Measurements from ENCODE around the gene ZNF256. TPM values are rescaled to one million over a fixed set of nuclear protein-coding genes. Genes with fewer than 3 reads are reported as not detected.

ZNF256 gene
- total and polyA plus RNA-seq, 2 of the 4 experiments (the other 2 are of a cell fraction), result 3.0 to 7.0 TPM

- no peak overlapping the region for H4K91ac ChIP-seq (ENCODE audit: insufficient read depth, low read depth, low read length)
- no peak overlapping the region for H2AK9ac ChIP-seq (replicated peaks; ENCODE audit: low read depth, low read length, poor library complexity)
- no CpG with 5 or more reads among the region's 5 CpGs for WGBS, 2 experiments (ENCODE audit: extremely low coverage in 2 of 2, insufficient read length in 1 of 2)
- intact Hi-C loops (cut with micrococcal nuclease) (no loop called here), dilution Hi-C loops (cut with HindIII; ENCODE audit: low sequenced_read_pairs, unreplicated experiment) (no loop called here), in situ Hi-C loops (cut with MboI; ENCODE audit: low sequenced_read_pairs) (no loop called here)
- H2BK20ac ChIP-seq (ENCODE audit: low read depth, low read length), result no peak overlapping the region
- no peak overlapping the region for H4K8ac ChIP-seq (ENCODE audit: low read depth in 2 of 2, low read length in 2 of 2)
- H2AFZ ChIP-seq (replicated peaks; ENCODE audit: low read length, poor library complexity), result no peak overlapping the region
- TF ChIP-seq RCOR1 (IDR thresholded peaks at IDR 0.05; ENCODE audit: insufficient replicate concordance, low read length), result no peak
- TF ChIP-seq MXI1 (IDR thresholded peaks at IDR 0.05; ENCODE audit: borderline replicate concordance, low read depth, low read length), result no peak
- TF ChIP-seq, protein P1, sequence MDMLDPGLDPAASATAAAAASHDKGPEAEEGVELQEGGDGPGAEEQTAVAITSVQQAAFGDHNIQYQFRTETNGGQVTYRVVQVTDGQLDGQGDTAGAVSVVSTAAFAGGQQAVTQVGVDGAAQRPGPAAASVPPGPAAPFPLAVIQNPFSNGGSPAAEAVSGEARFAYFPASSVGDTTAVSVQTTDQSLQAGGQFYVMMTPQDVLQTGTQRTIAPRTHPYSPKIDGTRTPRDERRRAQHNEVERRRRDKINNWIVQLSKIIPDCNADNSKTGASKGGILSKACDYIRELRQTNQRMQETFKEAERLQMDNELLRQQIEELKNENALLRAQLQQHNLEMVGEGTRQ (IDR thresholded peaks at IDR 0.05; ENCODE audit: low read depth, low read length), result no peak
- no peak for TF ChIP-seq MAFK (IDR thresholded peaks at IDR 0.05; ENCODE audit: low read depth, low read length)
- no peak for TF ChIP-seq FOS (IDR thresholded peaks at IDR 0.05; ENCODE audit: low read depth, low read length)
- no peak for TF ChIP-seq MAZ (IDR thresholded peaks at IDR 0.05; ENCODE audit: borderline replicate concordance, low read depth, low read length)
- TF ChIP-seq ELK1 (IDR thresholded peaks at IDR 0.05; ENCODE audit: borderline replicate concordance, low read depth, low read length), result no peak
- no peak for TF ChIP-seq CEBPB (IDR thresholded peaks at IDR 0.05; ENCODE audit: low read depth, low read length)
- TF ChIP-seq CHD1 (IDR thresholded peaks at IDR 0.05; ENCODE audit: low read depth, low read length), result no peak
- TF ChIP-seq BHLHE40 (IDR thresholded peaks at IDR 0.05; ENCODE audit: low read depth, low read length), result no peak
- TF ChIP-seq RAD21 (IDR thresholded peaks at IDR 0.05; ENCODE audit: low read length), result no peak
- no peak for TF ChIP-seq CTCF (conservative IDR thresholded peaks at IDR 0.05; ENCODE audit: low read depth, low read length)
- no peak for TF ChIP-seq POLR2A (IDR thresholded peaks at IDR 0.05; ENCODE audit: low read depth, low read length)
- TF ChIP-seq RFX5 (IDR thresholded peaks at IDR 0.05; ENCODE audit: low read depth, low read length), result no peak
- TF ChIP-seq SMC3 (IDR thresholded peaks at IDR 0.05; ENCODE audit: low read depth, low read length), result no peak
- TF ChIP-seq NFE2L2 (IDR thresholded peaks at IDR 0.05; ENCODE audit: low read depth, low read length), result no peak
- H2BK120ac ChIP-seq (ENCODE audit: low read depth, low read length), result no peak overlapping the region
- H3K9ac ChIP-seq (ENCODE audit: low read depth, low read length), result no peak overlapping the region
- ChIA-PET CTCF (no interaction called here), POLR2A (ENCODE audit: unreplicated experiment) (no interaction called here)
- H3K27ac ChIP-seq (ENCODE audit: insufficient read depth, low read length), result no peak overlapping the region
- H2AK5ac ChIP-seq (ENCODE audit: low read depth, low read length), result no peak overlapping the region
- H3K4me2 ChIP-seq (ENCODE audit: low read depth, low read length), result no peak overlapping the region
- no peak overlapping the region for H2BK5ac ChIP-seq (ENCODE audit: low read depth, low read length, poor library complexity, severe bottlenecking)
- H4K5ac ChIP-seq (ENCODE audit: low read depth, low read length), result no peak overlapping the region
- no TSS peak for BruUV-seq (replicated peaks)
- no peak overlapping the region for H3K23ac ChIP-seq (ENCODE audit: low read depth, low read length)
- H3K18ac ChIP-seq (ENCODE audit: low read depth, low read length), result no peak overlapping the region
- H3K27me3 ChIP-seq (ENCODE audit: control insufficient read depth, insufficient read depth, low read length), result no peaks in the 10 kb centered on the region
- no peaks in the 10 kb centered on the region for H4K20me1 ChIP-seq (ENCODE audit: insufficient read depth, low read length)
- DNase-seq, result no peak
- H3K4me3 ChIP-seq (ENCODE audit: insufficient read depth, low read depth, low read length), result no peak overlapping the region
- no peaks in the 10 kb centered on the region; a peak in 2 of 4 replicates for H3K79me1 ChIP-seq (ENCODE audit: low read depth in 1 of 2, low read length in 2 of 2)
- no peaks in the 10 kb centered on the region for H3K4me1 ChIP-seq (ENCODE audit: control insufficient read depth, insufficient read depth, low read length)
- H3K56ac ChIP-seq (ENCODE audit: extremely low read depth, insufficient read depth, low read length), result no peak overlapping the region
- peaks cover 5% of the 10 kb centered on the region for H3K36me3 ChIP-seq (ENCODE audit: control insufficient read depth, insufficient read depth, low read length)
- H3K9me1 ChIP-seq (ENCODE audit: insufficient read depth, low read length), result no peaks in the 10 kb centered on the region
- no peak overlapping the region for H3K4ac ChIP-seq (ENCODE audit: low read depth, low read length)
- H3K14ac ChIP-seq (replicated peaks; ENCODE audit: low read depth, low read length), result no peak overlapping the region
- no peak for ATAC-seq (ENCODE audit: low read depth)
- no peak overlapping the region for H2BK15ac ChIP-seq (ENCODE audit: low read depth, low read length)
- H3K9me3 ChIP-seq (ENCODE audit: control insufficient read depth, insufficient read depth, low read length), result no peaks in the 10 kb centered on the region; the same call in 1 of the 2 replicates
These were observed 47.2 kb downstream of the ZNF256 start for GRCh38 chr19:57900311-57900710.

Data from IMR-90 (cell line).